Tibial nerve (tissue), 3 donors: ENCODE data around the gene DLGAP1.

Experiments used
- POLR2A ChIP-seq, 2 donors: fragments of 450-650 bp; IDR thresholded peaks; one replicate each; pipeline ENCODE4 v1.6.1; 2017; ENCODE audit warnings: antibody characterized with exemption in 2 of 2, mild to moderate bottlenecking in 2 of 2, moderate library complexity in 2 of 2
- TF ChIP-seq, protein P1 (sequence below), 5 experiments: fragments of 200-600 bp in 3 of 5; fragments of 450-650 bp in 2 of 5; sonication (generic) in 3 of 5; IDR thresholded peaks; one replicate each; pipeline ENCODE4 v1.5.1; 2016 to 2019; ENCODE audit warnings: antibody characterized with exemption in 5 of 5, mild to moderate bottlenecking in 3 of 5, moderate library complexity in 2 of 5

DNA sequence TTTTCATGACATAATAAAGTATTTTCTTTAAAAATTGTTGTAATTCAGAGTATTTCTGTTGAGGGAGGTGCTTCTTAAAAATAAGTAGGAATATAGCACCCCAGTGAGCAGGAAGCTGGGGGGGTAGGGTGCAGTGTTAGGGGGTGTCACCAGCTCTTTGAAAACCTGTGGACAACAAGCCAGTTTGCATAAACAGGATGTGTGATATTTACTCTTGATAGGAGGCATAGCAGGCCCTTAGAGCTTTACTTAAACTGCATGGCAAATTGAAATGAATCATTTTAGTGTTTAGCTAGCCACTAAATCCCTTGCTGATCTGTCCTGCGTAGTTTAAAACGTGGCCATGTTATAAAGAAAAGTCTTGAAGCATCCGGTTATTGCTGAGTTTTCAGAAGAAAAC lies 996.7 kb downstream of the DLGAP1 start:
- TF ChIP-seq, protein P1, sequence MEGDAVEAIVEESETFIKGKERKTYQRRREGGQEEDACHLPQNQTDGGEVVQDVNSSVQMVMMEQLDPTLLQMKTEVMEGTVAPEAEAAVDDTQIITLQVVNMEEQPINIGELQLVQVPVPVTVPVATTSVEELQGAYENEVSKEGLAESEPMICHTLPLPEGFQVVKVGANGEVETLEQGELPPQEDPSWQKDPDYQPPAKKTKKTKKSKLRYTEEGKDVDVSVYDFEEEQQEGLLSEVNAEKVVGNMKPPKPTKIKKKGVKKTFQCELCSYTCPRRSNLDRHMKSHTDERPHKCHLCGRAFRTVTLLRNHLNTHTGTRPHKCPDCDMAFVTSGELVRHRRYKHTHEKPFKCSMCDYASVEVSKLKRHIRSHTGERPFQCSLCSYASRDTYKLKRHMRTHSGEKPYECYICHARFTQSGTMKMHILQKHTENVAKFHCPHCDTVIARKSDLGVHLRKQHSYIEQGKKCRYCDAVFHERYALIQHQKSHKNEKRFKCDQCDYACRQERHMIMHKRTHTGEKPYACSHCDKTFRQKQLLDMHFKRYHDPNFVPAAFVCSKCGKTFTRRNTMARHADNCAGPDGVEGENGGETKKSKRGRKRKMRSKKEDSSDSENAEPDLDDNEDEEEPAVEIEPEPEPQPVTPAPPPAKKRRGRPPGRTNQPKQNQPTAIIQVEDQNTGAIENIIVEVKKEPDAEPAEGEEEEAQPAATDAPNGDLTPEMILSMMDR (IDR thresholded peaks at IDR 0.05), result no peak
- TF ChIP-seq POLR2A (IDR thresholded peaks at IDR 0.05), result no peak
